CD14-positive monocyte (primary cell): ENCODE measurements around the gene GALNT15. TPM values are rescaled to one million over a fixed set of nuclear protein-coding genes. Genes with fewer than 3 reads are reported as not detected.

Experiments used
- DNase-seq, 3 donors: peaks; one replicate each; pipeline ENCODE4 v3.0.0-alpha.2; 2011 to 2022
- H2AFZ ChIP-seq: 2 replicates; pipeline ENCODE4 v1.6.0; 2012; ENCODE audit warnings: mild to moderate bottlenecking, low read depth, low read length, inconsistent platforms; ENCODE audit not compliant: insufficient read depth, poor library complexity, severe bottlenecking
- H3K27ac ChIP-seq, 2 donors: 1 replicate in 1 of 2; 2 replicates in 1 of 2; pipeline ENCODE4 v1.5.1; 2012 to 2013; ENCODE audit warnings: low read length in 2 of 2, control low read depth in 1 of 2, inconsistent platforms in 1 of 2, low read depth in 1 of 2, mild to moderate bottlenecking in 1 of 2
- H3K27me3 ChIP-seq, 2 donors: one replicate each; pipeline versions ENCODE4 v1.6.0 to v1.6.1; 2011 to 2013; ENCODE audit warnings: low read length in 2 of 2; ENCODE audit not compliant: control insufficient read depth in 2 of 2, insufficient read depth in 2 of 2
- H3K36me3 ChIP-seq, 2 donors: replicated peaks in 1 of 2; 1 replicate in 1 of 2; 2 replicates in 1 of 2; pipeline versions ENCODE4 v1.5.1 to v1.6.1; 2012 to 2013; ENCODE audit warnings: low read length in 2 of 2, control low read depth in 1 of 2, inconsistent platforms in 1 of 2, mild to moderate bottlenecking in 1 of 2; ENCODE audit not compliant: insufficient read depth in 2 of 2, control insufficient read depth in 1 of 2
- H3K4me1 ChIP-seq, 2 donors: 1 replicate in 1 of 2; 2 replicates in 1 of 2; pipeline versions ENCODE4 v1.5.1 to v1.6.1; 2012 to 2013; ENCODE audit warnings: low read length in 2 of 2, control low read depth in 1 of 2, inconsistent platforms in 1 of 2, mild to moderate bottlenecking in 1 of 2, moderate library complexity in 1 of 2; ENCODE audit not compliant: insufficient read depth in 2 of 2, control insufficient read depth in 1 of 2
- H3K4me2 ChIP-seq: replicated peaks from 2 replicates; pipeline ENCODE3; 2012; ENCODE audit warnings: low read length, moderate library complexity, mild to moderate bottlenecking; ENCODE audit not compliant: poor library complexity, severe bottlenecking; ENCODE audit errors: extremely low read depth
- H3K4me3 ChIP-seq, 3 experiments: fragments of 200-600 bp in 1 of 3; sonication (generic) in 1 of 3; replicated peaks in 1 of 3; 1 replicate in 2 of 3; 2 replicates in 1 of 3; pipeline ENCODE4 v1.5.1; 2011 to 2013; ENCODE audit warnings: low read length in 3 of 3, mild to moderate bottlenecking in 3 of 3, control low read depth in 2 of 3, low read depth in 2 of 3, inconsistent platforms in 1 of 3, moderate library complexity in 1 of 3
- H3K79me2 ChIP-seq: 2 replicates; pipeline ENCODE4 v1.6.0; 2012; ENCODE audit warnings: mild to moderate bottlenecking, control low read depth, inconsistent platforms, low read length, moderate library complexity; ENCODE audit not compliant: insufficient read depth
- H3K9ac ChIP-seq: 2 replicates; pipeline ENCODE4 v1.6.0; 2017; ENCODE audit warnings: low read length, mild to moderate bottlenecking; ENCODE audit not compliant: insufficient read depth, poor library complexity, severe bottlenecking
- H3K9me3 ChIP-seq, 2 donors: replicated peaks in 1 of 2; 1 replicate in 1 of 2; 2 replicates in 1 of 2; pipeline versions ENCODE4 v1.5.1 to v1.6.1; 2012 to 2013; ENCODE audit warnings: low read length in 2 of 2, control low read depth in 1 of 2; ENCODE audit not compliant: control insufficient read depth in 1 of 2, insufficient read depth in 1 of 2
- H4K20me1 ChIP-seq: 2 replicates; pipeline ENCODE4 v1.6.0; 2012; ENCODE audit warnings: mild to moderate bottlenecking, low read length, control low read depth, moderate library complexity; ENCODE audit not compliant: insufficient read depth
- H3K27ac Mint-ChIP-seq, 7 donors: one replicate each; pipeline ENCODE4 v1.8.0; 2020; ENCODE audit warnings: mild to moderate bottlenecking in 7 of 7, mixed read lengths in 7 of 7, moderate library complexity in 6 of 7, inconsistent platforms in 2 of 7
- H3K27me3 Mint-ChIP-seq, 3 donors: one replicate each; pipeline ENCODE4 v1.8.0; 2021 to 2022; ENCODE audit warnings: low read depth in 3 of 3, mild to moderate bottlenecking in 3 of 3, mixed read lengths in 3 of 3, moderate library complexity in 3 of 3, inconsistent platforms in 1 of 3
- H3K36me3 Mint-ChIP-seq, 2 donors: one replicate each; pipeline ENCODE4 v1.8.0; 2020; ENCODE audit warnings: mixed read lengths in 2 of 2, inconsistent platforms in 1 of 2, mild to moderate bottlenecking in 1 of 2
- H3K4me1 Mint-ChIP-seq: one replicate; pipeline ENCODE4 v1.8.0; 2020; ENCODE audit warnings: mild to moderate bottlenecking, mixed read lengths
- H3K4me3 Mint-ChIP-seq, 2 donors: one replicate each; pipeline ENCODE4 v1.8.0; 2020; ENCODE audit warnings: mild to moderate bottlenecking in 2 of 2, mixed read lengths in 2 of 2, moderate library complexity in 1 of 2
- H3K9me3 Mint-ChIP-seq, 7 donors: one replicate each; pipeline ENCODE4 v1.8.0; 2020 to 2022; ENCODE audit warnings: mixed read lengths in 7 of 7, mild to moderate bottlenecking in 6 of 7, moderate library complexity in 6 of 7, inconsistent platforms in 2 of 7
- CTCF ChIP-seq: fragments of 200-600 bp; IDR thresholded peaks from one replicate; pipeline ENCODE4 v1.8.0; 2022; ENCODE audit warnings: antibody characterized with exemption, mild to moderate bottlenecking
- WGBS: methylation state at CpG from one replicate; pipeline ENCODE4 v1.1.5; 2013; ENCODE audit warnings: missing lambda C conversion rate; ENCODE audit not compliant: insufficient coverage; 5-methylcytosine and 5-hydroxymethylcytosine counted together
- intact Hi-C, 2 donors: fragments of 100-400 bp; cut with micrococcal nuclease; formaldehyde crosslinking; loops; one replicate each; pipeline versions ENCODE4 v1.15.0 to v1.15.1; 2023
- polyA plus RNA-seq, 3 donors: library from polyadenylated mRNA; depleted of rRNA in 1 of 3; unstranded in 2 of 3; stranded (reverse) in 1 of 3; fragments of 300-500 nt in 2 of 3; fragments of >200 nt in 1 of 3; fragmentation: Illumina TruSeq in 2 of 3; gene quantifications; 1 replicate in 2 of 3; 2 replicates in 1 of 3; pipeline ENCODE4 v1.2.3, GENCODE V29; 2012 to 2021

The GALNT15 gene
- polyA plus RNA-seq, 3 donors: not detected

- H3K79me2 ChIP-seq: no peaks in the 10 kb centered on the region
- intact Hi-C loops: no loop called here
- H2AFZ ChIP-seq: no peak overlapping the region
- H3K36me3 Mint-ChIP-seq: no peaks in the 10 kb centered on the region
- DNase-seq: no peak
- no peaks in the 10 kb centered on the region for H4K20me1 ChIP-seq
- H3K27me3 Mint-ChIP-seq: peaks cover 0 to 1% (median 0%) of the 10 kb centered on the region in 3 donors
- H3K4me1 ChIP-seq: no peaks in the 10 kb centered on the region
- H3K9me3 Mint-ChIP-seq: peaks cover 0 to 5% (median 0%) of the 10 kb centered on the region in 7 donors
- no peaks in the 10 kb centered on the region for H3K4me1 Mint-ChIP-seq
- WGBS: 98% methylated on average over 6 of the region's 8 CpGs
- no peaks in the 10 kb centered on the region for H3K27me3 ChIP-seq
- no peak overlapping the region for H3K27ac ChIP-seq
- no peak for TF ChIP-seq CTCF
- no peaks in the 10 kb centered on the region for H3K9me3 ChIP-seq
- no peak overlapping the region for H3K9ac ChIP-seq
- no peak overlapping the region for H3K4me3 Mint-ChIP-seq
- H3K4me2 ChIP-seq: no peak overlapping the region
- no peak overlapping the region for H3K27ac Mint-ChIP-seq
- no peak overlapping the region for H3K4me3 ChIP-seq
- no peaks in the 10 kb centered on the region for H3K36me3 ChIP-seq
These were observed 47.2 kb upstream of the GALNT15 start for GRCh38 chr3:16127249-16127648.

GRCh38 chr3:16130066-16130465 lies 44.4 kb upstream of the GALNT15 start:
- Mint-ChIP-seq H3K4me3 (no peak overlapping the region), H3K27ac (peak overlapping the region in 1 of 7 donors; percentile 45), H3K4me1 (no peaks in the 10 kb centered on the region), H3K9me3 (peaks cover 0 to 5% (median 2%) of the 10 kb centered on the region in 7 donors), H3K27me3 (peaks cover 0 to 1% (median 1%) of the 10 kb centered on the region in 3 donors), H3K36me3 (no peaks in the 10 kb centered on the region)
- Histone ChIP-seq H3K27me3 (no peaks in the 10 kb centered on the region), H2AFZ (no peak overlapping the region), H3K4me1 (no peaks in the 10 kb centered on the region), H3K4me2 (no peak overlapping the region), H3K9ac (no peak overlapping the region), H3K36me3 (no peaks in the 10 kb centered on the region), H4K20me1 (no peaks in the 10 kb centered on the region), H3K9me3 (no peaks in the 10 kb centered on the region), H3K79me2 (no peaks in the 10 kb centered on the region), H3K4me3 (no peak overlapping the region), H3K27ac (no peak overlapping the region)
- DNase-seq: no peak
- intact Hi-C loops: no loop called here
- 81% methylated on average over 3 of the region's 4 CpGs for WGBS
- TF ChIP-seq CTCF: no peak
